GM23338 (cell line): Measurements from ENCODE around the gene BEST4. TPM values are rescaled to one million over a fixed set of nuclear protein-coding genes. Genes with fewer than 3 reads are reported as not detected.

ENCODE experiments used
- ATAC-seq: fragments of 200-7000 bp; cut with Tn5 transposase; 3 replicates; pipeline ENCODE4 v1.9.1; 2020
- DNase-seq: peaks from one replicate; pipeline ENCODE4 v3.0.0-alpha.2; 2015; ENCODE audit warnings: low spot score
- H2AFZ ChIP-seq: fragments of 200-600 bp; sonication (generic); 2 replicates; pipeline ENCODE4 v1.8.0; 2016; ENCODE audit warnings: antibody characterized with exemption, mild to moderate bottlenecking, moderate library complexity
- H3F3A ChIP-seq: fragments of 200-600 bp; sonication (generic); replicated peaks from 2 replicates; pipeline ENCODE4 v1.8.0; 2017; ENCODE audit warnings: antibody characterized with exemption, mixed run types, low read depth
- H3K27ac ChIP-seq: fragments of 200-600 bp; sonication (generic); 2 replicates; pipeline ENCODE4 v1.6.1; 2016; ENCODE audit warnings: low read depth
- H3K27me3 ChIP-seq: fragments of 200-600 bp; sonication (generic); 2 replicates; pipeline ENCODE4 v1.8.0; 2016; ENCODE audit warnings: mild to moderate bottlenecking, mixed run types, moderate library complexity; ENCODE audit not compliant: insufficient read depth
- H3K36me3 ChIP-seq: fragments of 200-600 bp; sonication (generic); 2 replicates; pipeline ENCODE4 v1.8.0; 2016; ENCODE audit warnings: mild to moderate bottlenecking; ENCODE audit not compliant: insufficient read depth
- H3K4me1 ChIP-seq: fragments of 200-600 bp; sonication (generic); 2 replicates; pipeline ENCODE4 v1.8.0; 2016; ENCODE audit warnings: mild to moderate bottlenecking, moderate library complexity; ENCODE audit not compliant: insufficient read depth
- H3K4me2 ChIP-seq: fragments of 200-600 bp; sonication (generic); 2 replicates; pipeline ENCODE4 v1.7.1; 2017; ENCODE audit warnings: mixed run types
- H3K4me3 ChIP-seq: fragments of 200-600 bp; sonication (generic); 2 replicates; pipeline ENCODE4 v1.6.1; 2016; ENCODE audit warnings: mixed run types
- H3K79me2 ChIP-seq: fragments of 200-600 bp; sonication (generic); replicated peaks from 2 replicates; pipeline ENCODE4 v1.8.0; 2017; ENCODE audit warnings: mild to moderate bottlenecking; ENCODE audit not compliant: insufficient read depth
- H3K9me2 ChIP-seq: fragments of 200-600 bp; sonication (generic); 2 replicates; pipeline ENCODE4 v1.8.0; 2017; ENCODE audit not compliant: insufficient read depth
- H4K20me1 ChIP-seq: fragments of 200-600 bp; sonication (generic); replicated peaks from 2 replicates; pipeline ENCODE4 v1.8.0; 2017; ENCODE audit warnings: mild to moderate bottlenecking; ENCODE audit not compliant: insufficient read depth
- H3K27ac Mint-ChIP-seq: 2 replicates; pipeline ENCODE4 v1.8.0; 2020; ENCODE audit warnings: inconsistent platforms, mild to moderate bottlenecking, moderate library complexity, mixed read lengths
- H3K27me3 Mint-ChIP-seq: 3 replicates; pipeline ENCODE4 v1.8.0; 2022; ENCODE audit warnings: low read depth, mild to moderate bottlenecking, moderate library complexity, mixed read lengths, inconsistent platforms; ENCODE audit not compliant: insufficient read depth, poor library complexity
- H3K36me3 Mint-ChIP-seq: 3 replicates; pipeline ENCODE4 v1.8.0; 2021; ENCODE audit warnings: low read depth, mild to moderate bottlenecking, inconsistent platforms, moderate library complexity, mixed read lengths
- H3K4me1 Mint-ChIP-seq: 3 replicates; pipeline ENCODE4 v1.8.0; 2020; ENCODE audit warnings: mild to moderate bottlenecking, inconsistent platforms, mixed read lengths
- H3K4me3 Mint-ChIP-seq: 3 replicates; pipeline ENCODE4 v1.8.0; 2021; ENCODE audit warnings: moderate library complexity, mild to moderate bottlenecking, inconsistent platforms, mixed read lengths
- H3K9me3 Mint-ChIP-seq: 3 replicates; pipeline ENCODE4 v1.8.0; 2020; ENCODE audit warnings: moderate library complexity, mild to moderate bottlenecking, inconsistent platforms, mixed read lengths
- CREB1 ChIP-seq: fragments of 250-450 bp; sonication (Bioruptor Pico); IDR thresholded peaks from 2 replicates; pipeline ENCODE4 v1.5.0; 2020; ENCODE audit warnings: low read depth, mild to moderate bottlenecking, moderate library complexity
- EZH2 ChIP-seq: fragments of 200-600 bp; sonication (generic); IDR thresholded peaks from one replicate; pipeline ENCODE4 v1.8.0; 2017; ENCODE audit warnings: antibody characterized with exemption, mild to moderate bottlenecking, low read depth; ENCODE audit not compliant: unreplicated experiment
- EZH2phosphoT487 ChIP-seq: fragments of 200-600 bp; sonication (generic); IDR thresholded peaks from one replicate; pipeline ENCODE4 v1.8.1; 2018; ENCODE audit warnings: antibody characterized with exemption; ENCODE audit not compliant: unreplicated experiment
- JUNB ChIP-seq: IDR thresholded peaks from one replicate; pipeline ENCODE4 v1.6.1; 2016; ENCODE audit warnings: antibody characterized with exemption; ENCODE audit not compliant: unreplicated experiment
- NANOG ChIP-seq: IDR thresholded peaks from 2 replicates; pipeline ENCODE4 v1.6.1; 2016; ENCODE audit warnings: antibody characterized with exemption, borderline replicate concordance
- POLR2AphosphoS5 ChIP-seq: IDR thresholded peaks from 2 replicates; pipeline ENCODE4 v1.6.1; 2016; ENCODE audit warnings: antibody characterized with exemption, low read depth
- STAT1 ChIP-seq: IDR thresholded peaks from one replicate; pipeline ENCODE4 v1.6.1; 2016; ENCODE audit warnings: antibody characterized with exemption; ENCODE audit not compliant: unreplicated experiment
- ZNF114 ChIP-seq: fragments of 250-450 bp; sonication (Bioruptor Pico); IDR thresholded peaks from 2 replicates; pipeline ENCODE4 v1.5.0; 2020; ENCODE audit warnings: mild to moderate bottlenecking, moderate library complexity
- ZNF331 ChIP-seq: fragments of 250-450 bp; sonication (Bioruptor Pico); IDR thresholded peaks from 2 replicates; pipeline ENCODE4 v1.5.0; 2020; ENCODE audit warnings: low read depth, mild to moderate bottlenecking, moderate library complexity
- ZNF462 ChIP-seq: fragments of 250-450 bp; sonication (Bioruptor Pico); IDR thresholded peaks from 2 replicates; pipeline ENCODE4 v1.5.0; 2020; ENCODE audit warnings: mild to moderate bottlenecking, moderate library complexity
- polyA plus RNA-seq: library from polyadenylated mRNA; unstranded; fragments of >200 nt; fragmentation: Nextera tagmentation; extraction: Ambion mirVana; gene quantifications from 2 replicates; pipeline ENCODE4 v1.2.1, GENCODE V29; 2016
- total RNA-seq: library from RNA; depleted of rRNA; stranded (reverse); fragments of >200 nt; shearing (Covaris generic); gene quantifications from 2 replicates; pipeline ENCODE4 v1.2.3, GENCODE V29; 2014
- TF ChIP-seq, protein P1 (sequence below), 2 experiments: fragments of 200-600 bp in 1 of 2; sonication (generic) in 1 of 2; conservative IDR thresholded peaks; 2 replicates each; pipeline versions ENCODE4 v1.5.1 to v1.6.1; 2016 to 2017; ENCODE audit warnings: antibody characterized with exemption in 2 of 2, low read depth in 2 of 2, mild to moderate bottlenecking in 2 of 2, moderate library complexity in 1 of 2
- TF ChIP-seq, protein P2 (sequence below): IDR thresholded peaks from one replicate; pipeline ENCODE4 v1.6.1; 2018; ENCODE audit warnings: antibody characterized with exemption; ENCODE audit not compliant: unreplicated experiment
- TF ChIP-seq, protein P3 (sequence below): IDR thresholded peaks from 2 replicates; pipeline ENCODE4 v1.6.1; 2016; ENCODE audit warnings: antibody characterized with exemption

BEST4 gene
- total and polyA plus RNA-seq, 2 experiments from 2014 or later = 0.63 to 1.6 TPM

DNA sequence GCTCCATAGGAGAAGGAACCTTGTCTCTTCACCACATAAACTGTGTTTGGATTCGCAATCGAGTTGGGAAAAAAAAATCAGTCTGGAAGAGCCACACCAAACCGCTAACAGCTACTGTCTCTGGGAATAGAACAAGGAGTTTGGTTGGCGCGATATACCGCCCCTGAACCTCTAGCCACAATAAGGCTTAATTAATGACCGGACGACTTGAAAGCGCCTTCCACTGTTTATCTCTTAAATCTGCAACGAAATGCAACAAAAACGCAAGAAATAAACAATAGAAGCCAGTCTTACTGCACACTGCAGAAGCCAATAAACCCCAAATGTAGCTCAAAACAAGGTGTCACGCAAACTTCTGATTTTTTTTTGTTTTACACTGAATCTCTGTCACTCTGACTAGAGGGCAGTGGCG, 31.2 kb upstream of the BEST4 start:
- Histone ChIP-seq H3K4me2 (peak overlapping the region; percentile 72), H3F3A (peaks cover 13% of the 10 kb centered on the region; the same call in 1 of the 2 replicates), H3K27ac (peak overlapping the region; percentile 20), H3K36me3 (no peaks in the 10 kb centered on the region), H3K27me3 (no peaks in the 10 kb centered on the region), H3K4me3 (peak overlapping the region; percentile 47), H3K79me2 (no peaks in the 10 kb centered on the region), H2AFZ (peak overlapping the region; percentile 1; the same call in 1 of the 2 replicates), H3K9me2 (no peaks in the 10 kb centered on the region), H4K20me1 (no peaks in the 10 kb centered on the region), H3K4me1 (peaks cover 13% of the 10 kb centered on the region)
- H3K27me3 Mint-ChIP-seq = peaks cover 18% of the 10 kb centered on the region
- H3K4me1 Mint-ChIP-seq = peaks cover 19% of the 10 kb centered on the region
- ATAC-seq = peak; percentile 12
- H3K27ac Mint-ChIP-seq = peak overlapping the region; percentile 100
- H3K9me3 Mint-ChIP-seq = peaks cover under 1% of the 10 kb centered on the region; the same call in 2 of the 3 replicates
- H3K4me3 Mint-ChIP-seq = peak overlapping the region; percentile 82
- peak; percentile 28 for DNase-seq
- TF ChIP-seq POLR2AphosphoS5 (no peak), ZNF114 (CRISPR knock-in tag) (no peak), EZH2 (no peak), EZH2phosphoT487 (no peak), CREB1 (no peak), STAT1 (no peak), ZNF331 (CRISPR knock-in tag) (no peak), NANOG (no peak), JUNB (no peak), ZNF462 (CRISPR knock-in tag) (no peak)
- TF ChIP-seq, protein P1, sequence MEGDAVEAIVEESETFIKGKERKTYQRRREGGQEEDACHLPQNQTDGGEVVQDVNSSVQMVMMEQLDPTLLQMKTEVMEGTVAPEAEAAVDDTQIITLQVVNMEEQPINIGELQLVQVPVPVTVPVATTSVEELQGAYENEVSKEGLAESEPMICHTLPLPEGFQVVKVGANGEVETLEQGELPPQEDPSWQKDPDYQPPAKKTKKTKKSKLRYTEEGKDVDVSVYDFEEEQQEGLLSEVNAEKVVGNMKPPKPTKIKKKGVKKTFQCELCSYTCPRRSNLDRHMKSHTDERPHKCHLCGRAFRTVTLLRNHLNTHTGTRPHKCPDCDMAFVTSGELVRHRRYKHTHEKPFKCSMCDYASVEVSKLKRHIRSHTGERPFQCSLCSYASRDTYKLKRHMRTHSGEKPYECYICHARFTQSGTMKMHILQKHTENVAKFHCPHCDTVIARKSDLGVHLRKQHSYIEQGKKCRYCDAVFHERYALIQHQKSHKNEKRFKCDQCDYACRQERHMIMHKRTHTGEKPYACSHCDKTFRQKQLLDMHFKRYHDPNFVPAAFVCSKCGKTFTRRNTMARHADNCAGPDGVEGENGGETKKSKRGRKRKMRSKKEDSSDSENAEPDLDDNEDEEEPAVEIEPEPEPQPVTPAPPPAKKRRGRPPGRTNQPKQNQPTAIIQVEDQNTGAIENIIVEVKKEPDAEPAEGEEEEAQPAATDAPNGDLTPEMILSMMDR (conservative IDR thresholded peaks at IDR 0.05; ENCODE audit: low read depth in 2 of 2) = no peak; a peak in 1 of 4 replicates
- TF ChIP-seq, protein P2, sequence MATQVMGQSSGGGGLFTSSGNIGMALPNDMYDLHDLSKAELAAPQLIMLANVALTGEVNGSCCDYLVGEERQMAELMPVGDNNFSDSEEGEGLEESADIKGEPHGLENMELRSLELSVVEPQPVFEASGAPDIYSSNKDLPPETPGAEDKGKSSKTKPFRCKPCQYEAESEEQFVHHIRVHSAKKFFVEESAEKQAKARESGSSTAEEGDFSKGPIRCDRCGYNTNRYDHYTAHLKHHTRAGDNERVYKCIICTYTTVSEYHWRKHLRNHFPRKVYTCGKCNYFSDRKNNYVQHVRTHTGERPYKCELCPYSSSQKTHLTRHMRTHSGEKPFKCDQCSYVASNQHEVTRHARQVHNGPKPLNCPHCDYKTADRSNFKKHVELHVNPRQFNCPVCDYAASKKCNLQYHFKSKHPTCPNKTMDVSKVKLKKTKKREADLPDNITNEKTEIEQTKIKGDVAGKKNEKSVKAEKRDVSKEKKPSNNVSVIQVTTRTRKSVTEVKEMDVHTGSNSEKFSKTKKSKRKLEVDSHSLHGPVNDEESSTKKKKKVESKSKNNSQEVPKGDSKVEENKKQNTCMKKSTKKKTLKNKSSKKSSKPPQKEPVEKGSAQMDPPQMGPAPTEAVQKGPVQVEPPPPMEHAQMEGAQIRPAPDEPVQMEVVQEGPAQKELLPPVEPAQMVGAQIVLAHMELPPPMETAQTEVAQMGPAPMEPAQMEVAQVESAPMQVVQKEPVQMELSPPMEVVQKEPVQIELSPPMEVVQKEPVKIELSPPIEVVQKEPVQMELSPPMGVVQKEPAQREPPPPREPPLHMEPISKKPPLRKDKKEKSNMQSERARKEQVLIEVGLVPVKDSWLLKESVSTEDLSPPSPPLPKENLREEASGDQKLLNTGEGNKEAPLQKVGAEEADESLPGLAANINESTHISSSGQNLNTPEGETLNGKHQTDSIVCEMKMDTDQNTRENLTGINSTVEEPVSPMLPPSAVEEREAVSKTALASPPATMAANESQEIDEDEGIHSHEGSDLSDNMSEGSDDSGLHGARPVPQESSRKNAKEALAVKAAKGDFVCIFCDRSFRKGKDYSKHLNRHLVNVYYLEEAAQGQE = no peak
- TF ChIP-seq, protein P3, sequence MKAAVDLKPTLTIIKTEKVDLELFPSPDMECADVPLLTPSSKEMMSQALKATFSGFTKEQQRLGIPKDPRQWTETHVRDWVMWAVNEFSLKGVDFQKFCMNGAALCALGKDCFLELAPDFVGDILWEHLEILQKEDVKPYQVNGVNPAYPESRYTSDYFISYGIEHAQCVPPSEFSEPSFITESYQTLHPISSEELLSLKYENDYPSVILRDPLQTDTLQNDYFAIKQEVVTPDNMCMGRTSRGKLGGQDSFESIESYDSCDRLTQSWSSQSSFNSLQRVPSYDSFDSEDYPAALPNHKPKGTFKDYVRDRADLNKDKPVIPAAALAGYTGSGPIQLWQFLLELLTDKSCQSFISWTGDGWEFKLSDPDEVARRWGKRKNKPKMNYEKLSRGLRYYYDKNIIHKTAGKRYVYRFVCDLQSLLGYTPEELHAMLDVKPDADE = no peak
- no peaks in the 10 kb centered on the region; the same call in 2 of the 3 replicates for H3K36me3 Mint-ChIP-seq
